ENCODE results near the gene OR10S1. TPM values are rescaled to one million over a fixed set of nuclear protein-coding genes. Genes with fewer than 3 reads are reported as not detected.
"Not testable (repeated sequence)": the region's sequence is repeated elsewhere in the genome, so short reads cannot be mapped to it uniquely, and the experiment has no call there.

The OR10S1 gene
- total RNA-seq: not detected in 2 replicates
- not detected in 2 replicates for polyA plus RNA-seq

- Histone ChIP-seq H3K4me2 (no peak within 1 kb of the TSS), H4K20me1 (ENCODE audit: insufficient read depth, poor library complexity, severe bottlenecking) (no peaks in the 10 kb centered on the region), H2AFZ (no peak within 1 kb of the TSS), H3K9me3 (ENCODE audit: low read depth) (no peaks in the 10 kb centered on the region), H3K27ac (no peak within 1 kb of the TSS), H3K79me2 (no peaks in the 10 kb centered on the region), H3K27me3 (no peaks in the 10 kb centered on the region), H3K4me3 (no peak within 1 kb of the TSS), H3K9me2 (replicated peaks; ENCODE audit: insufficient read depth) (no peaks in the 10 kb centered on the region), H3K36me3 (replicated peaks; ENCODE audit: insufficient read depth, low read depth) (no peaks in the 10 kb centered on the region), H3K4me1 (ENCODE audit: insufficient read depth) (no peaks in the 10 kb centered on the region)
- no peak for TF ChIP-seq EZH2 (IDR thresholded peaks at IDR 0.05; ENCODE audit: borderline replicate concordance)
- DNase-seq (ENCODE audit: low spot score): no peak
Observed at GRCh38 chr11:123977731-123978347, at the start of gene OR10S1. Gene OR10S1 (minus strand): TSS chr11:123977781. CDS start chr11:123977664, 117 bp downstream.

- WGBS (ENCODE audit: low lambda C conversion rate, missing lambda C conversion rate): 88% methylated on average over 2 of the region's 2 CpGs
- Histone ChIP-seq H2AFZ (no peak within 1 kb of the TSS), H3K4me1 (ENCODE audit: insufficient read depth) (no peaks in the 10 kb centered on the region), H3K27ac (no peak within 1 kb of the TSS), H4K20me1 (ENCODE audit: insufficient read depth, poor library complexity, severe bottlenecking) (no peaks in the 10 kb centered on the region), H3K9me2 (replicated peaks; ENCODE audit: insufficient read depth) (no peaks in the 10 kb centered on the region), H3K9me3 (ENCODE audit: low read depth) (no peaks in the 10 kb centered on the region), H3K4me3 (no peak within 1 kb of the TSS), H3K4me2 (no peak within 1 kb of the TSS), H3K27me3 (no peaks in the 10 kb centered on the region), H3K36me3 (replicated peaks; ENCODE audit: insufficient read depth, low read depth) (no peaks in the 10 kb centered on the region), H3K79me2 (no peaks in the 10 kb centered on the region)
- DNase-seq (ENCODE audit: low spot score): no peak
- no peak for TF ChIP-seq CTCF (IDR thresholded peaks at IDR 0.05; ENCODE audit: poor library complexity)
- TF ChIP-seq EZH2 (IDR thresholded peaks at IDR 0.05; ENCODE audit: borderline replicate concordance): no peak
- TF ChIP-seq EZH2phosphoT487 (IDR thresholded peaks at IDR 0.05; ENCODE audit: low read depth, severe bottlenecking, unreplicated experiment): no peak
Observed at GRCh38 chr11:124026498-124026897, 48.9 kb upstream of the OR10S1 start, which contains the start of gene OR10G8. Gene OR10G8 (plus strand): TSS chr11:124026798. CDS start chr11:124029623, 2,825 bp downstream.

- WGBS (ENCODE audit: low lambda C conversion rate, missing lambda C conversion rate): 91% methylated on average over 4 of the region's 9 CpGs
Observed at GRCh38 chr11:124015837-124016236, 38.3 kb upstream of the OR10S1 start.

GRCh38 chr11:124012697-124013096, 35.1 kb upstream of the OR10S1 start, which contains the start of gene OR10G4:
Gene OR10G4 (plus strand): TSS chr11:124012997. CDS start chr11:124015575, 2,578 bp downstream.
- no peak within 1 kb of the TSS for H3K4me3 ChIP-seq
- H3K36me3 ChIP-seq (replicated peaks; ENCODE audit: insufficient read depth, low read depth): no peaks in the 10 kb centered on the region
- no peaks in the 10 kb centered on the region for H3K9me2 ChIP-seq (replicated peaks; ENCODE audit: insufficient read depth)
- H3K27ac ChIP-seq: no peak within 1 kb of the TSS
- no peaks in the 10 kb centered on the region for H3K9me3 ChIP-seq (ENCODE audit: low read depth)
- H3K79me2 ChIP-seq: no peaks in the 10 kb centered on the region
- no peak within 1 kb of the TSS for H3K4me2 ChIP-seq
- H4K20me1 ChIP-seq (ENCODE audit: insufficient read depth, poor library complexity, severe bottlenecking): no peaks in the 10 kb centered on the region
- H2AFZ ChIP-seq: no peak within 1 kb of the TSS
- DNase-seq (ENCODE audit: low spot score): no peak
- WGBS (ENCODE audit: low lambda C conversion rate, missing lambda C conversion rate): 95% methylated on average over 2 of the region's 2 CpGs
- TF ChIP-seq EZH2phosphoT487 (IDR thresholded peaks at IDR 0.05; ENCODE audit: low read depth, severe bottlenecking, unreplicated experiment) (no peak), EZH2 (IDR thresholded peaks at IDR 0.05; ENCODE audit: borderline replicate concordance) (no peak), CTCF (IDR thresholded peaks at IDR 0.05; ENCODE audit: poor library complexity) (no peak)
- no peaks in the 10 kb centered on the region for H3K4me1 ChIP-seq (ENCODE audit: insufficient read depth)
- no peaks in the 10 kb centered on the region for H3K27me3 ChIP-seq

More at GRCh38 chr11:124015837-124016236, 38.3 kb upstream of the OR10S1 start:
- H3K9me3 ChIP-seq (ENCODE audit: low read depth); H3K27ac ChIP-seq; H4K20me1 ChIP-seq (ENCODE audit: insufficient read depth, poor library complexity, severe bottlenecking); H3K4me2 ChIP-seq; H3K9me2 ChIP-seq (replicated peaks; ENCODE audit: insufficient read depth); H3K4me3 ChIP-seq; H3K4me1 ChIP-seq (ENCODE audit: insufficient read depth); H3K27me3 ChIP-seq; H3K36me3 ChIP-seq (replicated peaks; ENCODE audit: insufficient read depth, low read depth); H3K79me2 ChIP-seq; DNase-seq (ENCODE audit: low spot score); H2AFZ ChIP-seq: not testable (repeated sequence)

Measured in hepatocyte (in vitro differentiated cells).